ENCODE data around the gene ABHD16B. TPM values are rescaled to one million over a fixed set of nuclear protein-coding genes. Genes with fewer than 3 reads are reported as not detected.

The ABHD16B gene
- total RNA-seq, 4 donors from 2014 or later, result not detected

DNA sequence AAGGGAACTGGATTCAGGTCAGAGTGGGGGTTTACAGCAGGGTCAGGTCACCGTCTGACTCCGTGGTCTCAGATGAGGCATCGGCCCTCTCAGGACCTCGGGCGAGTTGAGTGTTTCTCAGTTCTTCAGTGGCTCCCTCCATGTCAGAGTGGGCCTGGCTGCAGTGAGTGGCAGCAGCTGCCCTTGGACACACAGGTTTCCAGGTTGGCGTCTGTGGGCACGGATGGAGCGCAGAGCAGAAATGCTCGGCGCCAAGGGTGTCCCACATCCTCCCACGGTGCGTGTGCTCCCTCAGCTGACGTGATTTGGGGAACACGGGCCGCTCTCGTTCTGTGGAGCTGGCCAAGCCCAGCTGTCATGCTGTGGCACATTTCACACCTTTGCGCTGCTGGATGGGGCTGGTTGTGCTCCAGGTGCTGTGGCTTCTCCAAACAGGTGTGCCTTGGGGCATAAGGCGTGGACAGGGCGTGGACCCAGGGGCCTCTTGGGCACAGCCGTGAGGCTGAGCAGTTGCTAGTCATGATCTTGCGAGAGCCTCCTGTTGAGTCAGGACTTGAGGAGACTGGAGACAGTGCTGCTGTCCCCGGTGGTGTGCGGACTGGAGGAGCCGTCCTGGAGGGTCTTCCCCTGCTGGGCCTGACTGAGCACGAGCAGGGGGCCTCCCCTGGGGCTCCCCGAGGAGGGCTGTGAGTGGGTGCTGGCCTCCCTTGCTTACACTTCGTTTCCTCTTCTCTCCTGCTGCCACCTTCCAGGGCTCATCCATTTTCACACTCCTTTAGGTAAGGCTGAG is 24.2 kb downstream of the ABHD16B start:
- H3K36me3 ChIP-seq, result peaks cover 0 to 47% of the 10 kb centered on the region in 2 donors

GRCh38 chr20:63886054-63886419 is 24.7 kb downstream of the ABHD16B start:
- DNase-seq (no peak), ATAC-seq (no peak)
- H3K27me3 ChIP-seq, result no peaks in the 10 kb centered on the region
- H3K9me3 ChIP-seq, result no peaks in the 10 kb centered on the region
- peak overlapping the region in 2 of 4 donors; percentile 73 to 82 for H3K27ac ChIP-seq
- H3K36me3 ChIP-seq, result peaks cover 0 to 52% of the 10 kb centered on the region in 2 donors
- TF ChIP-seq CTCF (IDR thresholded peaks at IDR 0.05 in 4 of 5, conservative IDR thresholded peaks at IDR 0.05 in 1 of 5) (no peak), POLR2A (IDR thresholded peaks at IDR 0.05) (no peak)
- H3K4me1 ChIP-seq, result peaks cover 9 to 21% of the 10 kb centered on the region in 2 donors
- intact Hi-C loops (cut with DNase I; ENCODE audit: low total_unique reads), result no loop called here
- H3K4me3 ChIP-seq, result no peak overlapping the region
- in situ Hi-C loops (cut with MboI; ENCODE audit: low sequenced_read_pairs in 4 of 4), result no loop called here

More for the DNA sequence above, 24.2 kb downstream of the ABHD16B start:
- no peaks in the 10 kb centered on the region for H3K9me3 ChIP-seq
- H3K4me3 ChIP-seq, result no peak overlapping the region
- ATAC-seq (peak in 1 of 2 donors; percentile 4), DNase-seq (no peak)
- in situ Hi-C loops (cut with MboI; ENCODE audit: low sequenced_read_pairs in 4 of 4), result no loop called here
- peak overlapping the region; percentile 73 to 82 (median 76) for H3K27ac ChIP-seq
- H3K27me3 ChIP-seq, result no peaks in the 10 kb centered on the region
- intact Hi-C loops (cut with DNase I; ENCODE audit: low total_unique reads), result no loop called here
- peaks cover 9 to 21% of the 10 kb centered on the region in 2 donors for H3K4me1 ChIP-seq
- TF ChIP-seq CTCF (IDR thresholded peaks at IDR 0.05 in 4 of 5, conservative IDR thresholded peaks at IDR 0.05 in 1 of 5) (no peak), POLR2A (IDR thresholded peaks at IDR 0.05) (no peak)

- H3K36me3 ChIP-seq, result peaks cover 0 to 55% of the 10 kb centered on the region in 2 donors
- no peaks in the 10 kb centered on the region for H3K9me3 ChIP-seq
- peaks cover 9 to 21% of the 10 kb centered on the region in 2 donors for H3K4me1 ChIP-seq
- no peak for ATAC-seq
- TF ChIP-seq POLR2A (IDR thresholded peaks at IDR 0.05), result no peak
- TF ChIP-seq CTCF (IDR thresholded peaks at IDR 0.05 in 4 of 5, conservative IDR thresholded peaks at IDR 0.05 in 1 of 5), result no peak
- in situ Hi-C loops (cut with MboI; ENCODE audit: low sequenced_read_pairs in 4 of 4) (no loop called here), intact Hi-C loops (cut with DNase I; ENCODE audit: low total_unique reads) (no loop called here)
- no peak for DNase-seq
- H3K4me3 ChIP-seq, result no peak overlapping the region
- H3K27me3 ChIP-seq, result no peaks in the 10 kb centered on the region
- H3K27ac ChIP-seq, result no peak overlapping the region
Measured at GRCh38 chr20:63886921-63887320, 25.6 kb downstream of the ABHD16B start.

GRCh38 chr20:63889241-63890200 is 28.2 kb downstream of the ABHD16B start:
- H3K36me3 ChIP-seq, result peaks cover 0 to 45% of the 10 kb centered on the region in 2 donors
- H3K27ac ChIP-seq, result no peak overlapping the region
- peaks cover 7 to 14% of the 10 kb centered on the region in 2 donors for H3K4me1 ChIP-seq
- in situ Hi-C loops (cut with MboI; ENCODE audit: low sequenced_read_pairs in 4 of 4), result no loop called here
- TF ChIP-seq POLR2A (IDR thresholded peaks at IDR 0.05) (no peak), CTCF (IDR thresholded peaks at IDR 0.05 in 4 of 5, conservative IDR thresholded peaks at IDR 0.05 in 1 of 5) (no peak)
- intact Hi-C loops (cut with DNase I; ENCODE audit: low total_unique reads), result no loop called here
- no peak for DNase-seq
- ATAC-seq, result no peak
- no peaks in the 10 kb centered on the region for H3K9me3 ChIP-seq
- no peak overlapping the region for H3K4me3 ChIP-seq
- H3K27me3 ChIP-seq, result no peaks in the 10 kb centered on the region
